Measurements from ENCODE around the gene RAB11FIP4. TPM values are rescaled to one million over a fixed set of nuclear protein-coding genes. Genes with fewer than 3 reads are reported as not detected.

Gene RAB11FIP4
- total and polyA plus RNA-seq, 10 of the 15 experiments (the other 5 are each of a cell fraction or from before 2014, with no cell fraction given): 1.4 to 27.0 (median 17.6) TPM

GRCh38 chr17:31428111-31428510, 36.6 kb downstream of the RAB11FIP4 start:
- DNase-seq (ENCODE audit: low read depth, low spot score): no peak
- no peaks in the 10 kb centered on the region for H3K4me1 ChIP-seq (ENCODE audit: control insufficient read depth, insufficient read depth, low read length)
- H3K9ac ChIP-seq (ENCODE audit: control insufficient read depth, insufficient read depth, low read length): no peak overlapping the region
- intact Hi-C loops (cut with micrococcal nuclease; ENCODE audit: unreplicated experiment): no loop called here
- ChIA-PET POLR2A (no interaction called here), SMC1A (ENCODE audit: uncharacterized antibody, unreplicated experiment) (no interaction called here), CTCF (interaction anchor here (0.6 to 1.2 kb wide), 2 partner anchors 12 to 414 kb away, joined by 3 read pairs; no protein-coding TSS in a partner anchor), RAD21 (ENCODE audit: unreplicated experiment) (no interaction called here)
- H3K27me3 ChIP-seq (replicated peaks in 1 of 2; ENCODE audit: control insufficient read depth in 2 of 2, insufficient read depth in 2 of 2, low read length in 1 of 2): no peaks in the 10 kb centered on the region; a peak in 1 of 4 replicates
- in situ Hi-C loops (cut with MboI): no loop called here
- ATAC-seq: no peak
- H3K4me3 ChIP-seq: no peak overlapping the region
- no peak for TF ChIP-seq IKZF1 (conservative IDR thresholded peaks at IDR 0.05)
- no peak for TF ChIP-seq NR2C2 (IDR thresholded peaks at IDR 0.05; ENCODE audit: borderline replicate concordance, control insufficient read depth, insufficient read length, low read depth)
- no peak for TF ChIP-seq TCF12 (IDR thresholded peaks at IDR 0.05; ENCODE audit: low read depth, low read length)
- TF ChIP-seq ZSCAN29 (IDR thresholded peaks at IDR 0.05): no peak
- no peak for TF ChIP-seq NFIC (IDR thresholded peaks at IDR 0.05; ENCODE audit: low read depth, low read length)
- no peak for TF ChIP-seq EP300 (IDR thresholded peaks at IDR 0.05; ENCODE audit: borderline replicate concordance in 1 of 2, control insufficient read depth in 1 of 2, low read depth in 2 of 2, low read length in 2 of 2)
- no peak for TF ChIP-seq SUPT20H (IDR thresholded peaks at IDR 0.05; ENCODE audit: borderline replicate concordance, control insufficient read depth, low read depth, low read length)
- no peak for TF ChIP-seq HDGF (IDR thresholded peaks at IDR 0.05)
- TF ChIP-seq RFX5 (IDR thresholded peaks at IDR 0.05; ENCODE audit: low read depth, low read length): no peak
- TF ChIP-seq CREB1 (IDR thresholded peaks at IDR 0.05; ENCODE audit: low read depth): no peak
- no peak for TF ChIP-seq LARP7 (IDR thresholded peaks at IDR 0.05)
- no peak for TF ChIP-seq HDAC2 (IDR thresholded peaks at IDR 0.05)
- TF ChIP-seq RCOR1 (conservative IDR thresholded peaks at IDR 0.05; ENCODE audit: low read depth, low read length): no peak
- no peak for TF ChIP-seq CHD1 (IDR thresholded peaks at IDR 0.05; ENCODE audit: low read depth, low read length)
- no peak for TF ChIP-seq SMC3 (IDR thresholded peaks at IDR 0.05; ENCODE audit: borderline replicate concordance, low read length)
- no peak for TF ChIP-seq CBFB (IDR thresholded peaks at IDR 0.05; ENCODE audit: low read depth)
- TF ChIP-seq ZNF592 (IDR thresholded peaks at IDR 0.05): no peak
- no peaks in the 10 kb centered on the region; the same call in 2 of the 3 replicates for H3K9me3 ChIP-seq (replicated peaks; ENCODE audit: control insufficient read depth, insufficient read depth, low read length)
- no peaks in the 10 kb centered on the region for H3K79me2 ChIP-seq (ENCODE audit: control insufficient read depth, insufficient read depth, low read length)
- no peaks in the 10 kb centered on the region for H4K20me1 ChIP-seq (ENCODE audit: control insufficient read depth, insufficient read depth)
- no peak overlapping the region for H3K4me2 ChIP-seq (ENCODE audit: control insufficient read depth, insufficient read depth)
- no peak for FAIRE-seq
- H3K27ac ChIP-seq (ENCODE audit: control insufficient read depth, insufficient read depth): no peak overlapping the region
- BruUV-seq (replicated peaks): no TSS peak
- H3K36me3 ChIP-seq (ENCODE audit: control insufficient read depth in 2 of 2, insufficient read depth in 2 of 2, low read length in 1 of 2): no peaks in the 10 kb centered on the region
- 14% methylated on average over 10 of the region's 10 CpGs for WGBS (ENCODE audit: insufficient coverage, insufficient replicate concordance, low lambda C conversion rate, missing lambda C conversion rate)
- H2AFZ ChIP-seq (ENCODE audit: control insufficient read depth, low read depth, low read length): no peak overlapping the region
